K562 (cell line): ENCODE data around the gene PGM2L1. TPM values are rescaled to one million over a fixed set of nuclear protein-coding genes. Genes with fewer than 3 reads are reported as not detected.

ENCODE experiments used
- ATAC-seq: fragments of 200-7000 bp; cut with Tn5 transposase; 3 replicates; pipeline ENCODE4 v1.9.1; 2020; ENCODE audit warnings: moderate library complexity
- BruUV-seq: library from RNA; stranded (reverse); fragments of 400-500 nt; replicated peaks from 2 replicates; lab custom pipeline; 2021; lab: Mats Ljungman, UMichigan
- CTCF ChIA-PET: fragments of 300-600 bp; formaldehyde crosslinking; extraction: SDS; loops from one replicate; lab custom pipeline; 2021; ENCODE audit warnings: low intra/inter-chr PET ratio; lab: Yijun Ruan, JAX
- POLR2A ChIA-PET: fragments of 300-600, 350-650 bp; sonication (Branson Sonifier 250); formaldehyde crosslinking; extraction: SDS; loops from one replicate; lab custom pipeline; 2021; ENCODE audit warnings: antibody characterized with exemption, inconsistent platforms; lab: Yijun Ruan, JAX
- DNase-seq, 4 experiments: peaks; one replicate each; pipeline versions ENCODE4 v3.0.0 to v3.0.0-alpha.2; 2011 to 2018; ENCODE audit warnings: low spot score in 3 of 4, mixed read lengths in 3 of 4; ENCODE audit errors: extremely low read depth in 1 of 4
- FAIRE-seq: peaks from 2 replicates; lab custom pipeline; 2011; peaks lifted over from hg19 to GRCh38; lab: Jason Lieb, UNC
- H2AFZ ChIP-seq: 2 replicates; pipeline ENCODE4 v1.6.0; 2011; ENCODE audit warnings: low read depth, low read length, control low read depth, inconsistent platforms
- H3K27ac ChIP-seq: fragments of 200-600 bp; 3 replicates; pipeline ENCODE4 v1.8.0; 2011; ENCODE audit warnings: low read depth, mild to moderate bottlenecking, control low read depth, inconsistent platforms, low read length, moderate library complexity, mixed read lengths; ENCODE audit errors: extremely low read depth
- H3K27me3 ChIP-seq, 2 experiments: fragments of 300-600 bp in 1 of 2; 2 replicates in 1 of 2; 3 replicates in 1 of 2; pipeline versions ENCODE4 v1.6.0 to v1.8.0; 2011; ENCODE audit warnings: inconsistent platforms in 2 of 2, low read length in 2 of 2, mild to moderate bottlenecking in 1 of 2, mixed read lengths in 1 of 2, moderate library complexity in 1 of 2; ENCODE audit not compliant: control insufficient read depth in 2 of 2, insufficient read depth in 2 of 2
- H3K36me3 ChIP-seq: fragments of 300-600 bp; 3 replicates; pipeline ENCODE4 v1.8.0; 2011; ENCODE audit warnings: mild to moderate bottlenecking, low read length, inconsistent platforms; ENCODE audit not compliant: control insufficient read depth, insufficient read depth
- H3K4me1 ChIP-seq, 2 experiments: fragments of 200-600 bp in 1 of 2; replicated peaks in 1 of 2; 2 replicates in 1 of 2; 3 replicates in 1 of 2; pipeline versions ENCODE4 v1.5.1 to v1.8.0; 2011; ENCODE audit warnings: inconsistent platforms in 2 of 2, low read length in 2 of 2, mild to moderate bottlenecking in 1 of 2, mixed read lengths in 1 of 2, moderate library complexity in 1 of 2; ENCODE audit not compliant: control insufficient read depth in 2 of 2, insufficient read depth in 2 of 2
- H3K4me2 ChIP-seq: 2 replicates; pipeline ENCODE4 v1.6.1; 2011; ENCODE audit warnings: low read length, control low read depth, inconsistent platforms, mixed read lengths; ENCODE audit not compliant: insufficient read depth
- H3K4me3 ChIP-seq: fragments of 200-600 bp; sonication (generic), shearing (Covaris generic); 2 replicates; pipeline ENCODE4 v1.5.1; 2016; ENCODE audit warnings: control low read depth, inconsistent platforms
- H3K79me2 ChIP-seq: fragments of 200-600 bp; 3 replicates; pipeline ENCODE4 v1.8.0; 2011; ENCODE audit warnings: low read length, inconsistent platforms; ENCODE audit not compliant: control insufficient read depth, insufficient read depth
- H3K9ac ChIP-seq, 2 experiments: 2 replicates each; pipeline versions ENCODE4 v1.6.0 to v1.6.1; 2011; ENCODE audit warnings: low read depth in 2 of 2, low read length in 2 of 2, control low read depth in 1 of 2, inconsistent platforms in 1 of 2, mild to moderate bottlenecking in 1 of 2, mixed read lengths in 1 of 2; ENCODE audit not compliant: insufficient read depth in 1 of 2
- H3K9me1 ChIP-seq: one replicate; pipeline ENCODE4 v1.6.0; 2011; ENCODE audit warnings: inconsistent platforms, mild to moderate bottlenecking, low read length, moderate library complexity; ENCODE audit not compliant: control insufficient read depth, insufficient read depth
- H3K9me3 ChIP-seq: replicated peaks from 2 replicates; pipeline ENCODE4 v1.5.1; 2011; ENCODE audit warnings: low read depth, low read length, inconsistent platforms; ENCODE audit not compliant: control insufficient read depth, insufficient read depth
- H4K20me1 ChIP-seq: replicated peaks from 2 replicates; pipeline ENCODE4 v1.6.1; 2011; ENCODE audit warnings: low read length, inconsistent platforms, mixed read lengths; ENCODE audit not compliant: control insufficient read depth, insufficient read depth
- ARID4B ChIP-seq: sonication (generic); formaldehyde crosslinking; IDR thresholded peaks from 2 replicates; pipeline ENCODE4 v1.8.0; 2022; ENCODE audit warnings: mild to moderate bottlenecking, missing genetic modification reagents
- RFX1 ChIP-seq: fragments of 450-650 bp; IDR thresholded peaks from 2 replicates; pipeline ENCODE4 v1.6.1; 2016; ENCODE audit warnings: mild to moderate bottlenecking, moderate library complexity
- WGBS: fragments of 100-300 bp; shearing (Covaris generic); methylation state at CpG from one replicate; pipeline ENCODE4 v1.1.6; 2016; ENCODE audit warnings: low coverage, mixed read lengths; ENCODE audit not compliant: insufficient coverage; ENCODE audit errors: missing lambda C conversion rate; 5-methylcytosine and 5-hydroxymethylcytosine counted together
- in situ Hi-C: fragments of 300-500 bp; cut with MboI; formaldehyde crosslinking; loops from 4 replicates; pipeline ENCODE4 v1.15.0; 2018; ENCODE audit warnings: inconsistent platforms, mixed read lengths
- intact Hi-C: fragments of 100-400 bp; cut with micrococcal nuclease; formaldehyde crosslinking; loops from 2 replicates; pipeline ENCODE4 v1.14.2; 2022
- polyA plus RNA-seq, 8 experiments: library from polyadenylated mRNA; depleted of rRNA in 4 of 8; stranded (reverse) in 5 of 8; unstranded in 3 of 8; fragments of >200 nt; fragmentation: Nextera tagmentation in 2 of 8; fragmentation: Illumina TruSeq in 1 of 8; extraction: Ambion mirVana in 2 of 8; extraction: Trizol in 1 of 8; gene quantifications; 2 replicates each; pipeline versions ENCODE4 v1.2.1 to v1.2.3, GENCODE V29; 2011 to 2014; ENCODE audit warnings: inconsistent platforms in 1 of 8, missing spikeins in 1 of 8
- total RNA-seq, 7 experiments: library from RNA; depleted of rRNA in 6 of 7; stranded (reverse); fragments of >200 nt in 6 of 7; fragmentation: Illumina TruSeq in 2 of 7; extraction: Trizol in 2 of 7; gene quantifications; 2 replicates each; pipeline versions ENCODE4 v1.2.1 to v1.2.3, GENCODE V29; 2011 to 2021; ENCODE audit warnings: low replicate concordance in 1 of 7

Gene PGM2L1
- total and polyA plus RNA-seq, 9 of the 15 experiments (the other 6 are each of a cell fraction or from before 2014, with no cell fraction given): 0.32 to 0.95 (median 0.63) TPM

DNA sequence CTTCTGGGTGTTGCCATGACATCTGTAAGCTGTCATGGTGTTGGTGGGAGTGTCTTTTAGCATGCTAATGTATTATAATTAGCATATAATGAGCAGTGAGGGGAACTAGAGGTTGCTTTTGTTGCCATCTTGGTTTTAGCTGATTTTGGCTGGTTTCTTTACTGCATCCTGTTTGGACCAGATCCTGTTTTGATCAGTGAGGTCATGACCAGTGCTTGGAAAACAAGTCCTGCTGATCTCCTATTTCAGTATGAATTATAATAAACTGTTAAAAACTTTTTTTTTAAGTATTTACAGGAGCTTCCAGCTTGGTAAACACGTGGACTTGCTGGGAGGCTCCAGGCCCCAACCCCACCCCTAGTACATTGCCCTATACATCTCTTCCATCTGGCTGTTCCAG, 56.3 kb downstream of the PGM2L1 start:
- CTCF ChIA-PET: no interaction called here

More for the DNA sequence above, 56.3 kb downstream of the PGM2L1 start:
- no peaks in the 10 kb centered on the region for H3K9me1 ChIP-seq
- H2AFZ ChIP-seq: no peak overlapping the region
- no peak for FAIRE-seq
- H4K20me1 ChIP-seq: no peaks in the 10 kb centered on the region
- ATAC-seq: no peak
- no peak overlapping the region for H3K9ac ChIP-seq
- intact Hi-C loops (no loop called here), in situ Hi-C loops (no loop called here)
- H3K4me3 ChIP-seq: no peak overlapping the region
- H3K79me2 ChIP-seq: no peaks in the 10 kb centered on the region
- H3K4me2 ChIP-seq: no peak overlapping the region
- DNase-seq: no peak
- H3K27me3 ChIP-seq: peaks cover 0 to 2% of the 10 kb centered on the region in 2 experiments; a peak in 1 of 5 replicates
- no peaks in the 10 kb centered on the region for H3K36me3 ChIP-seq
- 0% methylated on average over 1 of the region's 1 CpG for WGBS
- H3K9me3 ChIP-seq: no peaks in the 10 kb centered on the region
- no TSS peak for BruUV-seq
- no peaks in the 10 kb centered on the region for H3K4me1 ChIP-seq
- POLR2A ChIA-PET: interaction anchor here (1.5 kb wide), 1 partner anchor 17 kb away, joined by 3 read pairs; no protein-coding TSS in a partner anchor
- TF ChIP-seq RFX1: 0 out of 2 replicates have a peak, but pooled peaks have one; percentile 39
- no peak for TF ChIP-seq ARID4B
- no peak overlapping the region for H3K27ac ChIP-seq
